DOHH2 (cell line): Measurements from ENCODE around the gene FBXO42.

Source experiments
- H3F3A ChIP-seq: fragments of 200-600 bp; sonication (generic), shearing (Covaris generic); 2 replicates; pipeline ENCODE4 v1.6.0; 2016; ENCODE audit warnings: antibody characterized with exemption, mild to moderate bottlenecking; ENCODE audit not compliant: control insufficient read depth, insufficient read depth
- H3K27ac ChIP-seq: fragments of 200-600 bp; sonication (generic); 2 replicates; pipeline ENCODE4 v1.5.1; 2014; ENCODE audit warnings: low read depth, mild to moderate bottlenecking, low read length, moderate library complexity
- H3K27me3 ChIP-seq: fragments of 200-600 bp; sonication (generic); 2 replicates; pipeline ENCODE4 v1.6.1; 2014; ENCODE audit warnings: mild to moderate bottlenecking, low read length, mixed read lengths; ENCODE audit not compliant: control insufficient read depth
- H3K36me3 ChIP-seq: fragments of 200-600 bp; sonication (generic); 2 replicates; pipeline ENCODE4 v1.6.1; 2014; ENCODE audit warnings: mild to moderate bottlenecking, low read length, moderate library complexity, mixed read lengths; ENCODE audit not compliant: control insufficient read depth
- H3K4me1 ChIP-seq: fragments of 200-600 bp; sonication (generic); 2 replicates; pipeline ENCODE4 v1.6.1; 2014; ENCODE audit warnings: mild to moderate bottlenecking, low read length, mixed read lengths; ENCODE audit not compliant: control insufficient read depth
- H3K4me2 ChIP-seq: fragments of 200-600 bp; sonication (generic); 2 replicates; pipeline ENCODE4 v1.6.0; 2014; ENCODE audit warnings: mild to moderate bottlenecking, low read length, moderate library complexity
- H3K4me3 ChIP-seq: fragments of 200-600 bp; sonication (generic); 2 replicates; pipeline ENCODE4 v1.5.1; 2014; ENCODE audit warnings: mild to moderate bottlenecking, low read length, mixed read lengths
- H3K79me2 ChIP-seq: fragments of 200-600 bp; sonication (generic); 2 replicates; pipeline ENCODE4 v1.6.1; 2014; ENCODE audit warnings: mild to moderate bottlenecking, low read length, mixed read lengths; ENCODE audit not compliant: control insufficient read depth
- H3K9me2 ChIP-seq: fragments of 200-600 bp; sonication (generic); replicated peaks from 2 replicates; pipeline ENCODE4 v1.6.1; 2014; ENCODE audit warnings: mild to moderate bottlenecking, low read length, mixed read lengths; ENCODE audit not compliant: control insufficient read depth
- H3K9me3 ChIP-seq: fragments of 200-600 bp; sonication (generic); 2 replicates; pipeline ENCODE4 v1.6.1; 2014; ENCODE audit warnings: antibody characterized with exemption, low read length, mixed read lengths; ENCODE audit not compliant: control insufficient read depth, insufficient read depth
- H4K20me1 ChIP-seq: fragments of 200-600 bp; sonication (generic); 2 replicates; pipeline ENCODE4 v1.6.0; 2014; ENCODE audit warnings: low read depth, mild to moderate bottlenecking, antibody characterized with exemption, low read length, moderate library complexity; ENCODE audit not compliant: control insufficient read depth, insufficient read depth
- CTCF ChIP-seq: fragments of 200-600 bp; sonication (generic); IDR thresholded peaks from one replicate; pipeline ENCODE4 v1.5.1; 2014; ENCODE audit warnings: antibody characterized with exemption, mild to moderate bottlenecking, low read depth, low read length; ENCODE audit not compliant: poor library complexity, severe bottlenecking
- EZH2phosphoT487 ChIP-seq: fragments of 200-600 bp; sonication (generic); IDR thresholded peaks from 2 replicates; pipeline ENCODE4 v1.6.1; 2017; ENCODE audit warnings: borderline replicate concordance, mild to moderate bottlenecking, antibody characterized with exemption, low read length, moderate library complexity, mixed read lengths

FBXO42 gene

GRCh38 chr1:16199157-16199501 lies 153.2 kb downstream of the FBXO42 start:
- no peaks in the 10 kb centered on the region for H4K20me1 ChIP-seq
- no peak overlapping the region for H3K4me3 ChIP-seq
- H3K4me2 ChIP-seq: no peak overlapping the region
- no peaks in the 10 kb centered on the region for H3K9me3 ChIP-seq
- no peaks in the 10 kb centered on the region for H3K4me1 ChIP-seq
- H3K36me3 ChIP-seq: no peaks in the 10 kb centered on the region
- H3F3A ChIP-seq: no peaks in the 10 kb centered on the region
- H3K27me3 ChIP-seq: no peaks in the 10 kb centered on the region
- H3K27ac ChIP-seq: no peak overlapping the region
- TF ChIP-seq CTCF (no peak), EZH2phosphoT487 (no peak)
- H3K79me2 ChIP-seq: no peaks in the 10 kb centered on the region
- H3K9me2 ChIP-seq: no peaks in the 10 kb centered on the region

GRCh38 chr1:16198444-16199156 lies 153.7 kb downstream of the FBXO42 start:
- H3K36me3 ChIP-seq: no peaks in the 10 kb centered on the region
- H3F3A ChIP-seq: no peaks in the 10 kb centered on the region
- TF ChIP-seq EZH2phosphoT487: no peak
- TF ChIP-seq CTCF: no peak
- no peaks in the 10 kb centered on the region for H3K9me3 ChIP-seq
- H3K4me2 ChIP-seq: no peak overlapping the region
- no peaks in the 10 kb centered on the region for H3K27me3 ChIP-seq
- H3K79me2 ChIP-seq: no peaks in the 10 kb centered on the region
- no peaks in the 10 kb centered on the region for H3K4me1 ChIP-seq
- H3K9me2 ChIP-seq: no peaks in the 10 kb centered on the region
- H3K4me3 ChIP-seq: no peak overlapping the region
- no peak overlapping the region for H3K27ac ChIP-seq
- H4K20me1 ChIP-seq: no peaks in the 10 kb centered on the region

- no peaks in the 10 kb centered on the region for H4K20me1 ChIP-seq
- H3K4me2 ChIP-seq: no peak overlapping the region
- no peaks in the 10 kb centered on the region for H3K27me3 ChIP-seq
- H3K36me3 ChIP-seq: no peaks in the 10 kb centered on the region
- H3K27ac ChIP-seq: no peak overlapping the region
- no peaks in the 10 kb centered on the region for H3K79me2 ChIP-seq
- no peak for TF ChIP-seq CTCF
- no peak for TF ChIP-seq EZH2phosphoT487
- H3K4me3 ChIP-seq: no peak overlapping the region
- H3F3A ChIP-seq: no peaks in the 10 kb centered on the region
- H3K9me3 ChIP-seq: no peaks in the 10 kb centered on the region
- H3K4me1 ChIP-seq: no peaks in the 10 kb centered on the region
- no peaks in the 10 kb centered on the region for H3K9me2 ChIP-seq
These were observed 155.4 kb downstream of the FBXO42 start for GRCh38 chr1:16196874-16197273.
